Panc1 (cell line): ENCODE results near the gene CDH3. TPM values are rescaled to one million over a fixed set of nuclear protein-coding genes. Genes with fewer than 3 reads are reported as not detected.

Experiments used
- ATAC-seq: fragments of 200-7000 bp; cut with Tn5 transposase; 2 replicates; pipeline ENCODE4 v1.9.1; 2020; ENCODE audit warnings: mild to moderate bottlenecking, moderate library complexity
- BruUV-seq: library from RNA; stranded (reverse); fragments of 400-500 nt; replicated peaks from 2 replicates; lab custom pipeline; 2021; lab: Mats Ljungman, UMichigan
- CTCF ChIA-PET: fragments of 300-600 bp; sonication (Branson Sonifier 250); formaldehyde crosslinking; loops from one replicate; lab custom pipeline; 2022; ENCODE audit warnings: antibody characterized with exemption; lab: Charles Lee
- POLR2A ChIA-PET: fragments of 300-600 bp; sonication (Branson Sonifier 250); formaldehyde crosslinking; loops from one replicate; lab custom pipeline; 2022; ENCODE audit warnings: antibody characterized with exemption; lab: Charles Lee
- DNase-seq: peaks from one replicate; pipeline ENCODE4 v3.0.0-alpha.2; 2010; ENCODE audit warnings: low read depth, low spot score
- H3K27ac ChIP-seq: 2 replicates; pipeline ENCODE4 v1.5.1; 2011; ENCODE audit warnings: mild to moderate bottlenecking, low read length, inconsistent platforms
- H3K27me3 ChIP-seq: fragments of 200-500 bp; sonication (Bioruptor generic); 2 replicates; pipeline ENCODE4 v1.6.0; 2014; ENCODE audit warnings: low read length, inconsistent platforms; ENCODE audit not compliant: control insufficient read depth, insufficient read depth
- H3K36me3 ChIP-seq: fragments of 200-500 bp; sonication (Bioruptor generic); 2 replicates; pipeline ENCODE4 v1.5.1; 2014; ENCODE audit warnings: inconsistent platforms, mild to moderate bottlenecking, low read length, moderate library complexity; ENCODE audit not compliant: control insufficient read depth, insufficient read depth
- H3K4me1 ChIP-seq: 2 replicates; pipeline ENCODE4 v1.5.1; 2011; ENCODE audit warnings: inconsistent platforms, mild to moderate bottlenecking, low read length, moderate library complexity; ENCODE audit not compliant: control insufficient read depth, insufficient read depth
- H3K4me3 ChIP-seq, 2 experiments: 2 replicates each; pipeline ENCODE4 v1.5.1; 2011 to 2012; ENCODE audit warnings: low read depth in 2 of 2, low read length in 2 of 2, mild to moderate bottlenecking in 2 of 2, inconsistent platforms in 1 of 2, moderate library complexity in 1 of 2
- H3K9me3 ChIP-seq: fragments of 200-500 bp; sonication (Bioruptor generic); 2 replicates; pipeline ENCODE4 v1.5.1; 2014; ENCODE audit warnings: low read depth, mild to moderate bottlenecking, inconsistent platforms, low read length, moderate library complexity; ENCODE audit not compliant: control insufficient read depth, insufficient read depth
- CTCF ChIP-seq: fragments of 450-650 bp; IDR thresholded peaks from 2 replicates; pipeline ENCODE4 v1.5.1; 2017; ENCODE audit warnings: mild to moderate bottlenecking
- POLR2AphosphoS5 ChIP-seq: IDR thresholded peaks from 2 replicates; pipeline ENCODE4 v1.6.1; 2012; ENCODE audit warnings: mild to moderate bottlenecking, low read depth, low read length, moderate library complexity
- REST ChIP-seq, 2 experiments: IDR thresholded peaks; 2 replicates each; pipeline ENCODE4 v1.6.1; 2011 to 2012; ENCODE audit warnings: low read depth in 2 of 2, control low read depth in 1 of 2, low read length in 1 of 2, mild to moderate bottlenecking in 1 of 2, moderate library complexity in 1 of 2; ENCODE audit not compliant: insufficient read depth in 1 of 2
- SIN3A ChIP-seq: IDR thresholded peaks from 2 replicates; pipeline ENCODE4 v1.6.1; 2012; ENCODE audit warnings: low read depth, mild to moderate bottlenecking, low read length, moderate library complexity, borderline replicate concordance; ENCODE audit not compliant: insufficient read depth
- TCF7L2 ChIP-seq: IDR thresholded peaks from 2 replicates; pipeline ENCODE4 v1.6.1; 2011; ENCODE audit warnings: mild to moderate bottlenecking, low read depth, low read length, inconsistent platforms
- in situ Hi-C: cut with HindIII; loops from 2 replicates; pipeline ENCODE4 v1.10.0; 2016; ENCODE audit warnings: low sequenced_read_pairs, low pct_unique_long_range_greater_than_20kb
- intact Hi-C: fragments of 100-400 bp; cut with micrococcal nuclease; formaldehyde crosslinking; loops from one replicate; pipeline ENCODE4 v1.10.0; 2022; ENCODE audit not compliant: unreplicated experiment
- total RNA-seq: library from RNA; stranded (reverse); gene quantifications from one replicate; pipeline ENCODE4 v1.2.1, GENCODE V29; 2021; ENCODE audit not compliant: unreplicated experiment

CDH3 gene
- total RNA-seq, 1 experiment from 2014 or later = 16.7 TPM

DNA sequence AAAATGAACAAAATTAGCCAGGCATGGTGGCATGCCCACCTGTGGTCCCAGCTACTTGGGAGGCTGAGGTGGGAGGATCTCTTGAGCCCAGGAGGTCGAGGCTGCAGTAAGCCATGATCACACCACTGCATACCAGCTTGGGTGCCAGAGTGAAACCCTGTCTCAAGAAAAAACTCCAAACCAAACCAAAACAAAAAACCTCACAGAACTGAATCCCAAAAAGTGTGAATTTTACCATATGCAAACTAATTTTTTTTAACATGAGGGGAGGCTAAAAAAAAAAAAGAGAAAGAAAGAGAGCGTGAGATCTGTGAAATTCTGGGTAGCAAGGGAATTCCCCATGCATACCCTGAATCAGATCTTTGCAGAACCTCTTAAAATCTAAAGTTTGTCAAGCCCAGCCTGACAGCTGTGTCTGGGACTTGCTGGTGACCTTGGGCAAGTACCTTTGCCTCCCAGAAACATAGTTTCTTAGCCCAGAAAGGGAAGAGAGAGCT is 74.9 kb downstream of the CDH3 start:
- POLR2A ChIA-PET = interaction anchor here (0.8 kb wide), 1 partner anchor 30 kb away, joined by 6 read pairs; no protein-coding TSS in a partner anchor

More for the DNA sequence above, 74.9 kb downstream of the CDH3 start:
- in situ Hi-C loops (no loop called here), intact Hi-C loops (no loop called here)
- no peaks in the 10 kb centered on the region for H3K4me1 ChIP-seq
- no peak overlapping the region for H3K27ac ChIP-seq
- ATAC-seq (no peak), DNase-seq (no peak)
- no peak overlapping the region for H3K4me3 ChIP-seq
- TF ChIP-seq REST (IDR thresholded peaks at IDR 0.05; ENCODE audit: insufficient read depth in 1 of 2, low read depth in 2 of 2, low read length in 1 of 2) = no peak
- no peak for TF ChIP-seq CTCF
- TF ChIP-seq TCF7L2 = no peak
- TF ChIP-seq POLR2AphosphoS5 = no peak
- no peak for TF ChIP-seq SIN3A
- CTCF ChIA-PET = no interaction called here
- no peaks in the 10 kb centered on the region for H3K9me3 ChIP-seq
- no peaks in the 10 kb centered on the region for H3K36me3 ChIP-seq
- BruUV-seq = no TSS peak
- no peaks in the 10 kb centered on the region for H3K27me3 ChIP-seq
